Adrenal gland (tissue), 12 donors: ENCODE measurements around the gene SLC39A5. TPM values are rescaled to one million over a fixed set of nuclear protein-coding genes. Genes with fewer than 3 reads are reported as not detected.
A peak's percentile ranks its signal among the peaks of the same experiment; 100 is the strongest.

Source experiments
- DNase-seq, 7 donors: peaks; one replicate each; pipeline ENCODE4 v3.0.0-alpha.2; 2019 to 2020
- H3K27ac ChIP-seq, 5 donors: fragments of 200-600 bp; sonication (generic) in 4 of 5; 1 replicate in 3 of 5; 2 replicates in 2 of 5; pipeline versions ENCODE4 v1.5.1 to v1.8.0; 2016 to 2020; ENCODE audit warnings: mild to moderate bottlenecking in 1 of 5
- H3K27me3 ChIP-seq: fragments of 200-600 bp; 2 replicates; pipeline ENCODE4 v1.8.0; 2021
- H3K36me3 ChIP-seq, 2 donors: fragments of 200-600 bp; replicated peaks in 1 of 2; 1 replicate in 1 of 2; 2 replicates in 1 of 2; pipeline versions ENCODE4 v1.5.1 to v1.8.0; 2018 to 2022
- H3K4me1 ChIP-seq, 2 donors: fragments of 200-600 bp; replicated peaks in 1 of 2; 1 replicate in 1 of 2; 2 replicates in 1 of 2; pipeline versions ENCODE4 v1.5.1 to v1.8.0; 2018 to 2021
- H3K4me3 ChIP-seq, 4 donors: fragments of 200-600 bp; sonication (generic) in 3 of 4; one replicate each; pipeline ENCODE4 v1.5.1; 2016 to 2018
- H3K9me3 ChIP-seq, 3 donors: fragments of 200-600 bp; sonication (generic) in 1 of 3; replicated peaks in 1 of 3; 1 replicate in 2 of 3; 2 replicates in 1 of 3; pipeline versions ENCODE4 v1.5.1 to v1.8.0; 2016 to 2021
- CTCF ChIP-seq, 6 experiments: fragments of 450-650 bp in 4 of 6; fragments of 200-600 bp in 2 of 6; sonication (generic) in 1 of 6; IDR thresholded peaks; 1 replicate in 5 of 6; 2 replicates in 1 of 6; pipeline versions ENCODE4 v1.5.1 to v1.8.0; 2016 to 2021; ENCODE audit warnings: antibody characterized with exemption in 6 of 6, mild to moderate bottlenecking in 2 of 6, moderate library complexity in 1 of 6
- POLR2A ChIP-seq, 2 donors: fragments of 450-650 bp; IDR thresholded peaks; one replicate each; pipeline ENCODE4 v1.6.1; 2017; ENCODE audit warnings: antibody characterized with exemption in 2 of 2, mild to moderate bottlenecking in 2 of 2, moderate library complexity in 1 of 2
- WGBS, 4 donors: extraction: QIAGEN DNeasy Blood & Tissue Kit in 2 of 4; methylation state at CpG; one replicate each; pipeline versions ENCODE4 v1.1.5 to v1.1.7; 2013 to 2017; 5-methylcytosine and 5-hydroxymethylcytosine counted together
- intact Hi-C, 2 donors: fragments of 100-400 bp; cut with DNase I; formaldehyde crosslinking; loops; one replicate each; pipeline versions ENCODE4 v1.14.1 to v1.15.0; 2022 to 2023
- polyA plus RNA-seq, 3 donors: library from polyadenylated mRNA; stranded (reverse); fragments of 200-250 nt in 2 of 3; fragments of 350-450 nt in 1 of 3; fragmentation: Illumina TruSeq in 1 of 3; extraction: RNeasy Lipid Tissue Mini Kit (QIAGEN cat#74804) in 1 of 3; gene quantifications; one replicate each; pipeline ENCODE4 v1.2.3, GENCODE V29; 2013 to 2014
- total RNA-seq, 9 donors: library from RNA; depleted of rRNA in 4 of 9; stranded (reverse); fragments of >200 nt in 4 of 9; fragments of 120-200 nt in 1 of 9; fragmentation: NEBNext Ultra II Directional in 1 of 9; extraction: Animal tissue kit (Norgen Biotek cat#: 25700) in 1 of 9; gene quantifications; one replicate each; pipeline versions ENCODE4 v1.1.0 to v1.2.4, GENCODE V29; 2013 to 2023
- donor health status: healthy with polysubstance abuse.
- donor health status: Bipolar disorder and iron deficiency.
- donor health status: DM: yes; HTN: yes; CAD: no.
- donor health status: DM: no; HTN: no; CAD: no.
- donor health status: DM: no; HTN: no; CAD: no.
- donor health status: DM: yes; HTN: yes; CAD: no.

Gene SLC39A5
- total and polyA plus RNA-seq, 12 donors: 0.50 to 2.0 (median 0.65) TPM; not detected in 7

GRCh38 chr12:56241424-56242303, 11.8 kb downstream of the SLC39A5 start:
- TF ChIP-seq POLR2A (IDR thresholded peaks at IDR 0.05): no peak
- no peak for TF ChIP-seq CTCF (IDR thresholded peaks at IDR 0.05)
- WGBS, 4 donors: 50 to 59% (median 57%) methylated on average over 9 of the region's 9 CpGs
- no peak for DNase-seq

GRCh38 chr12:56242986-56243385, 13.1 kb downstream of the SLC39A5 start:
- no peak for DNase-seq
- TF ChIP-seq CTCF (IDR thresholded peaks at IDR 0.05): no peak
- TF ChIP-seq POLR2A (IDR thresholded peaks at IDR 0.05): no peak
- Histone ChIP-seq H3K27me3 (no peaks in the 10 kb centered on the region), H3K4me1 (peaks cover 38 to 48% of the 10 kb centered on the region in 2 donors), H3K9me3 (no peaks in the 10 kb centered on the region), H3K4me3 (no peak overlapping the region), H3K36me3 (peaks cover 0 to 88% of the 10 kb centered on the region in 2 donors), H3K27ac (peak overlapping the region; percentile 10 to 93 (median 76))
- intact Hi-C loops: no loop called here
- 46 to 82% (median 60%) methylated on average over 12 to 13 of the region's 13 CpGs for WGBS, 4 donors

More at GRCh38 chr12:56241424-56242303, 11.8 kb downstream of the SLC39A5 start:
- intact Hi-C loops: no loop called here
- Histone ChIP-seq H3K4me3 (no peak overlapping the region), H3K27me3 (no peaks in the 10 kb centered on the region), H3K4me1 (peaks cover 38 to 48% of the 10 kb centered on the region in 2 donors), H3K36me3 (peaks cover 0 to 75% of the 10 kb centered on the region in 2 donors), H3K9me3 (no peaks in the 10 kb centered on the region), H3K27ac (peak overlapping the region in 3 of 5 donors; percentile 64 to 81 (median 69))

GRCh38 chr12:56243731-56244181, 13.9 kb downstream of the SLC39A5 start:
- Histone ChIP-seq H3K4me3 (no peak overlapping the region), H3K36me3 (peaks cover 0 to 95% of the 10 kb centered on the region in 2 donors), H3K27me3 (no peaks in the 10 kb centered on the region), H3K4me1 (peaks cover 38 to 48% of the 10 kb centered on the region in 2 donors), H3K9me3 (no peaks in the 10 kb centered on the region), H3K27ac (peak overlapping the region; percentile 10 to 93 (median 76))
- DNase-seq: peak; percentile 74 to 93 (median 86)
- WGBS, 4 donors: 27 to 49% (median 44%) methylated on average over 1 to 3 of the region's 3 CpGs
- TF ChIP-seq CTCF (IDR thresholded peaks at IDR 0.05): no peak
- intact Hi-C loops: no loop called here

GRCh38 chr12:56244494-56244893, 14.6 kb downstream of the SLC39A5 start:
- intact Hi-C loops: no loop called here
- Histone ChIP-seq H3K27me3 (no peaks in the 10 kb centered on the region), H3K27ac (peak overlapping the region; percentile 10 to 93 (median 76)), H3K4me3 (no peak overlapping the region), H3K9me3 (no peaks in the 10 kb centered on the region), H3K4me1 (peaks cover 38 to 48% of the 10 kb centered on the region in 2 donors), H3K36me3 (peaks cover 0 to 98% of the 10 kb centered on the region in 2 donors)
- TF ChIP-seq POLR2A (IDR thresholded peaks at IDR 0.05) (no peak), CTCF (IDR thresholded peaks at IDR 0.05) (no peak)
- DNase-seq: no peak
- 82 to 85% (median 83%) methylated on average over 5 to 14 of the region's 14 CpGs for WGBS, 4 donors
